Peyer's patch (tissue), 4 donors: Measurements from ENCODE around the gene RIC3. TPM values are rescaled to one million over a fixed set of nuclear protein-coding genes. Genes with fewer than 3 reads are reported as not detected.

Source experiments
- DNase-seq, 3 donors: peaks; one replicate each; pipeline ENCODE4 v3.0.0-alpha.2; 2017 to 2019
- H3K27ac ChIP-seq, 4 donors: fragments of 200-600 bp; sonication (generic); one replicate each; pipeline ENCODE4 v1.5.1; 2016 to 2019
- H3K27me3 ChIP-seq, 2 donors: fragments of 200-600 bp; sonication (generic); one replicate each; pipeline ENCODE4 v1.5.1; 2019
- H3K36me3 ChIP-seq, 3 donors: fragments of 200-600 bp; sonication (generic); one replicate each; pipeline ENCODE4 v1.5.1; 2016 to 2019
- H3K4me1 ChIP-seq, 4 donors: fragments of 200-600 bp; sonication (generic); one replicate each; pipeline ENCODE4 v1.5.1; 2016 to 2019
- H3K4me3 ChIP-seq, 4 donors: fragments of 200-600 bp; sonication (generic); 1 replicate in 3 of 4; 2 replicates in 1 of 4; pipeline ENCODE4 v1.5.1; 2016 to 2019; ENCODE audit warnings: mild to moderate bottlenecking in 1 of 4
- H3K9me3 ChIP-seq, 4 donors: fragments of 200-600 bp; sonication (generic); one replicate each; pipeline ENCODE4 v1.5.1; 2016 to 2019; ENCODE audit warnings: mild to moderate bottlenecking in 1 of 4
- POLR2A ChIP-seq, 2 donors: fragments of 450-650 bp; IDR thresholded peaks; one replicate each; pipeline ENCODE4 v1.5.1; 2017; ENCODE audit warnings: antibody characterized with exemption in 2 of 2, mild to moderate bottlenecking in 2 of 2, moderate library complexity in 2 of 2
- total RNA-seq, 4 donors: library from RNA; depleted of rRNA; stranded (reverse); fragments of >200 nt; gene quantifications; one replicate each; pipeline ENCODE4 v1.1.0, GENCODE V29; 2016
- TF ChIP-seq, protein P1 (sequence below), 6 experiments: fragments of 450-650 bp in 4 of 6; fragments of 200-600 bp in 2 of 6; sonication (generic) in 1 of 6; IDR thresholded peaks; one replicate each; pipeline ENCODE4 v1.5.1; 2017 to 2019; ENCODE audit warnings: antibody characterized with exemption in 6 of 6, mild to moderate bottlenecking in 3 of 6, moderate library complexity in 1 of 6

Gene RIC3
- total RNA-seq, 4 donors from 2014 or later, result 2.8 to 26.4 (median 4.9) TPM

DNA sequence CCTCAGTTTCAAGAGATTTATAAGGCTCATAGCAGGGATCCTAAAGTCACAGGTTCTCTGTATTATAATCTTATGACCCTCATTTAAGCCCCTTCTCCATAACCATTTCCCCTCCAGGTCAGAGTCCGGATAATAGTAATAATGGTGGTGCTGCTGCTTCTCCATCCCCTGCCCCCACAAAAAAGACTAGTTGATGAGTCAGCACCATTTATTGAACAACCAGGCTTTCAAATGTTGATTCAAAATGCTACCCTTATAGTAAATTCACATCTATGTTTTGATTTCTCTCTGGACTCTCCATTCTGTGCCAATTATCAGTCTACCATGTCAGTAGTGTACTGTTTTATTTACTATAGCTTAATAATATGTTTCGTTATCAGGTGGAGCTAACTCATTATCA, 17.6 kb upstream of the RIC3 start:
- H3K27me3 ChIP-seq, result no peaks in the 10 kb centered on the region
- H3K36me3 ChIP-seq, result no peaks in the 10 kb centered on the region
- no peaks in the 10 kb centered on the region for H3K4me1 ChIP-seq
- TF ChIP-seq, protein P1, sequence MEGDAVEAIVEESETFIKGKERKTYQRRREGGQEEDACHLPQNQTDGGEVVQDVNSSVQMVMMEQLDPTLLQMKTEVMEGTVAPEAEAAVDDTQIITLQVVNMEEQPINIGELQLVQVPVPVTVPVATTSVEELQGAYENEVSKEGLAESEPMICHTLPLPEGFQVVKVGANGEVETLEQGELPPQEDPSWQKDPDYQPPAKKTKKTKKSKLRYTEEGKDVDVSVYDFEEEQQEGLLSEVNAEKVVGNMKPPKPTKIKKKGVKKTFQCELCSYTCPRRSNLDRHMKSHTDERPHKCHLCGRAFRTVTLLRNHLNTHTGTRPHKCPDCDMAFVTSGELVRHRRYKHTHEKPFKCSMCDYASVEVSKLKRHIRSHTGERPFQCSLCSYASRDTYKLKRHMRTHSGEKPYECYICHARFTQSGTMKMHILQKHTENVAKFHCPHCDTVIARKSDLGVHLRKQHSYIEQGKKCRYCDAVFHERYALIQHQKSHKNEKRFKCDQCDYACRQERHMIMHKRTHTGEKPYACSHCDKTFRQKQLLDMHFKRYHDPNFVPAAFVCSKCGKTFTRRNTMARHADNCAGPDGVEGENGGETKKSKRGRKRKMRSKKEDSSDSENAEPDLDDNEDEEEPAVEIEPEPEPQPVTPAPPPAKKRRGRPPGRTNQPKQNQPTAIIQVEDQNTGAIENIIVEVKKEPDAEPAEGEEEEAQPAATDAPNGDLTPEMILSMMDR (IDR thresholded peaks at IDR 0.05), result no peak
- no peak for TF ChIP-seq POLR2A (IDR thresholded peaks at IDR 0.05)
- H3K27ac ChIP-seq, result no peak overlapping the region
- DNase-seq, result no peak
- H3K4me3 ChIP-seq, result no peak overlapping the region
- H3K9me3 ChIP-seq, result no peaks in the 10 kb centered on the region

DNA sequence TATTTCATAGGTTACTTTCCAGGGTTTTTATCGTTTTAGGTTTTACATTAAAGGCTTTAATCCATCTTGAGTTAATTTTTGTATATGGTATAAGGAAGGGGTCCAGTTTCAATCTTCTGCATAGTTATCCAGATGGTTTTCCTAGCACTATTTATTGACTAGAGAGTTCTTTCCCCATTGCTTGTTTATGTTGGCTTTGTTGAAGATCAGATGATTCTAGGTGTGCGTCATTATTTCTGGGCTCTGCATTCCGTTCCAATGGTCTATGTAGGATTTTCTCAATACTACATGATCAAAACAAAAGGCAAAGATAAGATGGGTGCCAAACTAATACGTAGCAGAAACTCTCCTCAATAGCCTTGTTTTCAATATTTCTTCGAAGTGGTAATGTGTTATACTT, 14.3 kb upstream of the RIC3 start:
- no peak for TF ChIP-seq POLR2A (IDR thresholded peaks at IDR 0.05)
- TF ChIP-seq, protein P1 (IDR thresholded peaks at IDR 0.05), result no peak
- no peak overlapping the region for H3K4me3 ChIP-seq

DNA sequence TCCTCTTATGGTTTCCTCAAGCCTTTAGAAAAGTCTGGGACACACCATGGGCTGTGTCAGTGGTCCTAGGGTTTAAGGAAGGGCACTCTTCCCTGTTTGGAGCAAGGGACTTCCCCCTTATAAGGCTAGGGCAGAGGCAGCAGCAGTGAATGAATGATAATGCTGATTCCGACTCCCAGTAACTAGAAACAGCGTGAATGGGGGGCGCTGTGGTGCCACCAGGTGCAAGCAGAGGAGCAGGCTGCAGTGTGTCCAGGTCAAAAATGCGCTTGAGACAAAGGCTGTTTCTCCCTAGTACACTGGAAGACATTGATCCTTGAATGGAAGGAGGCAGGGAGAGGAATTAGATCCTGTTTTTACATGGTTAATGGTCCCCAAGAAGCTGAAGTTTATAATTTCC, 11.6 kb upstream of the RIC3 start:
- H3K9me3 ChIP-seq, result no peaks in the 10 kb centered on the region
- no peak for TF ChIP-seq POLR2A (IDR thresholded peaks at IDR 0.05)
- TF ChIP-seq, protein P1 (IDR thresholded peaks at IDR 0.05), result no peak
- H3K27ac ChIP-seq, result no peak overlapping the region
- no peak for DNase-seq
- H3K4me3 ChIP-seq, result no peak overlapping the region
- no peaks in the 10 kb centered on the region for H3K36me3 ChIP-seq
- H3K27me3 ChIP-seq, result no peaks in the 10 kb centered on the region
- H3K4me1 ChIP-seq, result no peaks in the 10 kb centered on the region

More for the DNA sequence above, 14.3 kb upstream of the RIC3 start:
- no peaks in the 10 kb centered on the region for H3K9me3 ChIP-seq
- no peak for DNase-seq
- H3K4me1 ChIP-seq, result no peaks in the 10 kb centered on the region
- H3K27ac ChIP-seq, result no peak overlapping the region
- H3K36me3 ChIP-seq, result no peaks in the 10 kb centered on the region
- H3K27me3 ChIP-seq, result no peaks in the 10 kb centered on the region

DNA sequence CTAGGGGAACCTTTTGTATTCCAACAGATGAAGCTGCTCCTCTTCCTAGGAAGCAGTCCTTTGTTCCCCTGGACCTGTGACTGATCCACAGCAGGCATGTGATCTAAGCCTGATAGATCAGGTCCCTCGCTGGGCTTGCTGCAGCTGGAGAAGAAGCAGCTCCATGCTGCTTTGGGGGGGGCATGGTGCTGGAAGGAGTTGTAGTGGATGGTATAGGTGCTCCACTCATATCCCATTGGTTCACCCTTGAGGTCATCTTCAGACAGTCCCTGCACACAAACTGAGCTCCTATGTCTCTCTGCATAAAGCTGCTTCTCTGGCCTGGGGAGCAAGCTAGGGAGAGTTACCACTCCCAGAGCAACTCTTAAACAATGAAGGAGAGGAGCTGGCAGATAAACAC, 9.5 kb upstream of the RIC3 start:
- H3K27ac ChIP-seq, result no peak overlapping the region
- H3K27me3 ChIP-seq, result no peaks in the 10 kb centered on the region
- no peak for DNase-seq
- TF ChIP-seq, protein P1 (IDR thresholded peaks at IDR 0.05), result no peak
- TF ChIP-seq POLR2A (IDR thresholded peaks at IDR 0.05), result no peak
- H3K4me1 ChIP-seq, result no peaks in the 10 kb centered on the region
- no peak overlapping the region for H3K4me3 ChIP-seq
- H3K9me3 ChIP-seq, result no peaks in the 10 kb centered on the region
- no peaks in the 10 kb centered on the region for H3K36me3 ChIP-seq

DNA sequence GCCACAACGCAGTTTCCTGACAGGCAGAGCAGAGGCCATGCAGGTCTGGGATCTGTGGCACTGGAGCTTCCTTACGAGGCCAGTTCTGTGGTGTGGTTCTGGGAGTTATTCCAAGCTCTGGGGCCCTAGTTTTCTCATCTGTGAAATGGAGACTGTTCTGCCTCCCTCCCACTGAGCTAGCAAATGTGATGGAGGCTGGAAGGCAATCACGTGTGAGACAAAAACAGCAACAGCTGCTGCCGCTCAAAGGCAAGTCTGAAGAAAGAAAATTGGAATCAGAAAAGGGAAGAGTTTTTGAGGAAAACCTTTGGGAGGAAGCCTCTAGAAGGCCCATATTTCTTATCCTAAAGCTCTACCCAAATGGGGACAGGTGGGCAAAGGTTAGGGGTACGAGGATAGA, 8.3 kb upstream of the RIC3 start:
- Histone ChIP-seq H3K4me1 (no peaks in the 10 kb centered on the region), H3K36me3 (no peaks in the 10 kb centered on the region), H3K27me3 (no peaks in the 10 kb centered on the region), H3K4me3 (no peak overlapping the region), H3K27ac (no peak overlapping the region), H3K9me3 (no peaks in the 10 kb centered on the region)
- no peak for DNase-seq
- TF ChIP-seq, protein P1 (IDR thresholded peaks at IDR 0.05), result no peak
- TF ChIP-seq POLR2A (IDR thresholded peaks at IDR 0.05), result no peak

DNA sequence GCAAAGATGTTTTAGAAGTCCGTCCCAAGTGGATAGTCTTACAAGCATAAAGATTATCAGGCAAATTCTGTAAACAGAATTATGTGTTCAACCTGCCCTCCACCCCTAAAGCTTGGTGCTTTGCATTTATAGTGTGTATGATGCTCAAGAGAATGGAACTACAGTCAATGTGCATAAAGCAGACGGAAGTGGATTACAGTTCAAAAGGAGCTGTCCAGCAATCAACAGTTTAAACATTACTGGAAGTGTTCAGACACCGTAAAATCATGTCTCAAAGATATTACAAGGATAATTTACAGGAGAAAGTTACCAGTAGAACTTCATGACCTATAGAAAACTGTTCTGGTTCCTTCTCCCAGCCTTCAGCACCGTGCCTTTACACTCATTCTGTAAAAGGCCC, 1.0 kb downstream of the RIC3 start:
- Histone ChIP-seq H3K27ac (no peak overlapping the region), H3K27me3 (peaks cover 0 to 3% of the 10 kb centered on the region in 2 donors), H3K4me1 (no peaks in the 10 kb centered on the region), H3K36me3 (no peaks in the 10 kb centered on the region), H3K9me3 (no peaks in the 10 kb centered on the region), H3K4me3 (peak overlapping the region in 1 of 4 donors; percentile 57)
- TF ChIP-seq POLR2A (IDR thresholded peaks at IDR 0.05), result no peak
- TF ChIP-seq, protein P1 (IDR thresholded peaks at IDR 0.05), result no peak
- DNase-seq, result no peak
